Adrenal gland (tissue), 12 donors: ENCODE results near the gene RAB18. TPM values are rescaled to one million over a fixed set of nuclear protein-coding genes. Genes with fewer than 3 reads are reported as not detected.

ENCODE experiments used
- DNase-seq, 7 donors: peaks; one replicate each; pipeline ENCODE4 v3.0.0-alpha.2; 2019 to 2020
- H3K27ac ChIP-seq, 5 donors: fragments of 200-600 bp; sonication (generic) in 4 of 5; 1 replicate in 3 of 5; 2 replicates in 2 of 5; pipeline versions ENCODE4 v1.5.1 to v1.8.0; 2016 to 2020; ENCODE audit warnings: mild to moderate bottlenecking in 1 of 5
- H3K27me3 ChIP-seq: fragments of 200-600 bp; 2 replicates; pipeline ENCODE4 v1.8.0; 2021
- H3K36me3 ChIP-seq, 2 donors: fragments of 200-600 bp; replicated peaks in 1 of 2; 1 replicate in 1 of 2; 2 replicates in 1 of 2; pipeline versions ENCODE4 v1.5.1 to v1.8.0; 2018 to 2022
- H3K4me1 ChIP-seq, 2 donors: fragments of 200-600 bp; replicated peaks in 1 of 2; 1 replicate in 1 of 2; 2 replicates in 1 of 2; pipeline versions ENCODE4 v1.5.1 to v1.8.0; 2018 to 2021
- H3K4me3 ChIP-seq, 4 donors: fragments of 200-600 bp; sonication (generic) in 3 of 4; one replicate each; pipeline ENCODE4 v1.5.1; 2016 to 2018
- H3K9me3 ChIP-seq, 3 donors: fragments of 200-600 bp; sonication (generic) in 1 of 3; replicated peaks in 1 of 3; 1 replicate in 2 of 3; 2 replicates in 1 of 3; pipeline versions ENCODE4 v1.5.1 to v1.8.0; 2016 to 2021
- POLR2A ChIP-seq, 2 donors: fragments of 450-650 bp; IDR thresholded peaks; one replicate each; pipeline ENCODE4 v1.6.1; 2017; ENCODE audit warnings: antibody characterized with exemption in 2 of 2, mild to moderate bottlenecking in 2 of 2, moderate library complexity in 1 of 2
- WGBS, 4 donors: extraction: QIAGEN DNeasy Blood & Tissue Kit in 2 of 4; methylation state at CpG; one replicate each; pipeline versions ENCODE4 v1.1.5 to v1.1.7; 2013 to 2017; 5-methylcytosine and 5-hydroxymethylcytosine counted together
- intact Hi-C, 2 donors: fragments of 100-400 bp; cut with DNase I; formaldehyde crosslinking; loops; one replicate each; pipeline versions ENCODE4 v1.14.1 to v1.15.0; 2022 to 2023
- polyA plus RNA-seq, 3 donors: library from polyadenylated mRNA; stranded (reverse); fragments of 200-250 nt in 2 of 3; fragments of 350-450 nt in 1 of 3; fragmentation: Illumina TruSeq in 1 of 3; extraction: RNeasy Lipid Tissue Mini Kit (QIAGEN cat#74804) in 1 of 3; gene quantifications; one replicate each; pipeline ENCODE4 v1.2.3, GENCODE V29; 2013 to 2014
- total RNA-seq, 9 donors: library from RNA; depleted of rRNA in 4 of 9; stranded (reverse); fragments of >200 nt in 4 of 9; fragments of 120-200 nt in 1 of 9; fragmentation: NEBNext Ultra II Directional in 1 of 9; extraction: Animal tissue kit (Norgen Biotek cat#: 25700) in 1 of 9; gene quantifications; one replicate each; pipeline versions ENCODE4 v1.1.0 to v1.2.4, GENCODE V29; 2013 to 2023
- TF ChIP-seq, protein P1 (sequence below), 6 experiments: fragments of 450-650 bp in 4 of 6; fragments of 200-600 bp in 2 of 6; sonication (generic) in 1 of 6; IDR thresholded peaks; 1 replicate in 5 of 6; 2 replicates in 1 of 6; pipeline versions ENCODE4 v1.5.1 to v1.8.0; 2016 to 2021; ENCODE audit warnings: antibody characterized with exemption in 6 of 6, mild to moderate bottlenecking in 2 of 6, moderate library complexity in 1 of 6
- donor health status: healthy with polysubstance abuse.
- donor health status: Bipolar disorder and iron deficiency.
- donor health status: DM: yes; HTN: yes; CAD: no.
- donor health status: DM: no; HTN: no; CAD: no.
- donor health status: DM: no; HTN: no; CAD: no.
- donor health status: DM: yes; HTN: yes; CAD: no.

Gene RAB18
- total and polyA plus RNA-seq, 12 donors, result 22.1 to 416 (median 114) TPM

DNA sequence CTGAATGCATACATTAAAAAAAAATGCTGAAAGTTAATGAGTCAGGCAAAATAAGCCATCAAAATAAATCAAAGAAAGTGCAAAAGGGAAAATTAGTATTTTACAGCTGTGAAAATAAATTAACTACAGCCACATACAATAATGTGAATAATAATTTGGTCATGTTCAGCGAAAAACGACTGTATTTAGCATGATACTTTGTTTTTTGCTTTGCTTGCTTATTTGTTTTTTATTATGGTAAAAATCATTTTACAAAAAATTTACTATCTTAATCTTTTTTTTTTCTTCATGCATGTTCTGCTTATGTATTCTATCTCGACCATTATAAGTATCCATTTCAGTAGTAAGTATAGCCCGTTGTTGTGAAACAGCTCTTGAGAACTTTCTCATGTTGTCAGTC lies 77.1 kb downstream of the RAB18 start:
- no peak for DNase-seq
- H3K27me3 ChIP-seq, result no peaks in the 10 kb centered on the region
- H3K27ac ChIP-seq, result no peak overlapping the region
- H3K4me1 ChIP-seq, result no peaks in the 10 kb centered on the region
- H3K36me3 ChIP-seq, result no peaks in the 10 kb centered on the region
- 82 to 91% (median 87%) methylated on average over 4 of the region's 4 CpGs for WGBS, 4 donors
- TF ChIP-seq, protein P1, sequence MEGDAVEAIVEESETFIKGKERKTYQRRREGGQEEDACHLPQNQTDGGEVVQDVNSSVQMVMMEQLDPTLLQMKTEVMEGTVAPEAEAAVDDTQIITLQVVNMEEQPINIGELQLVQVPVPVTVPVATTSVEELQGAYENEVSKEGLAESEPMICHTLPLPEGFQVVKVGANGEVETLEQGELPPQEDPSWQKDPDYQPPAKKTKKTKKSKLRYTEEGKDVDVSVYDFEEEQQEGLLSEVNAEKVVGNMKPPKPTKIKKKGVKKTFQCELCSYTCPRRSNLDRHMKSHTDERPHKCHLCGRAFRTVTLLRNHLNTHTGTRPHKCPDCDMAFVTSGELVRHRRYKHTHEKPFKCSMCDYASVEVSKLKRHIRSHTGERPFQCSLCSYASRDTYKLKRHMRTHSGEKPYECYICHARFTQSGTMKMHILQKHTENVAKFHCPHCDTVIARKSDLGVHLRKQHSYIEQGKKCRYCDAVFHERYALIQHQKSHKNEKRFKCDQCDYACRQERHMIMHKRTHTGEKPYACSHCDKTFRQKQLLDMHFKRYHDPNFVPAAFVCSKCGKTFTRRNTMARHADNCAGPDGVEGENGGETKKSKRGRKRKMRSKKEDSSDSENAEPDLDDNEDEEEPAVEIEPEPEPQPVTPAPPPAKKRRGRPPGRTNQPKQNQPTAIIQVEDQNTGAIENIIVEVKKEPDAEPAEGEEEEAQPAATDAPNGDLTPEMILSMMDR (IDR thresholded peaks at IDR 0.05), result no peak
- TF ChIP-seq POLR2A (IDR thresholded peaks at IDR 0.05), result no peak
- H3K4me3 ChIP-seq, result no peak overlapping the region
- no peaks in the 10 kb centered on the region for H3K9me3 ChIP-seq
- intact Hi-C loops, result no loop called here

DNA sequence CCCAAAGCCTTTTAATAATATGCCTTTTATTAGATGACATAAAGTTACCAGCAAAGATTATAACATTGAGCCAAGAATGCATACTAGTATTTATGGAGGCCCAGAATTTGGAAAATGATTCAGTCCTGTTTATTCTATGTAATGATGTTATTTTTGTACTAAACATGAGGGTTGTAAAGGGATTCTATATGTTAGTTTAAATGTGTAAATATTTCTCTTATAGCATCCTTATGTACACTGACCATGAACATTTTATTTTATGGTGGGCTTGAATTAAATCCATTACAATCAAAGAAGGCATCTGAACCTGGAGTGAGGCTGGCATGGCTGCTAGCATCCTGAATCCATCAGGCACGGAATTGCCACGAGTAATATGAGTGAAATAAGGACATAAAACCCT lies 80.2 kb downstream of the RAB18 start:
- H3K4me3 ChIP-seq, result no peak overlapping the region
- intact Hi-C loops, result no loop called here
- no peaks in the 10 kb centered on the region for H3K9me3 ChIP-seq
- no peaks in the 10 kb centered on the region for H3K27me3 ChIP-seq
- H3K4me1 ChIP-seq, result no peaks in the 10 kb centered on the region
- TF ChIP-seq, protein P1 (IDR thresholded peaks at IDR 0.05), result no peak
- TF ChIP-seq POLR2A (IDR thresholded peaks at IDR 0.05), result no peak
- no peak for DNase-seq
- 82 to 95% (median 89%) methylated on average over 2 of the region's 2 CpGs for WGBS, 4 donors
- H3K36me3 ChIP-seq, result no peaks in the 10 kb centered on the region
- no peak overlapping the region for H3K27ac ChIP-seq

Other genes with a start within 250 kb of the RAB18 start
- gene MKX, start 241.5 kb downstream of the RAB18 start, total RNA-seq, result 1 to 10 TPM in 7 of 9 donors, under 1 TPM in 2; 0.06 to 5.4 (median 1.8) TPM
- under 1 TPM; 0.49 to 0.72 (median 0.64) TPM for gene MKX, start 241.5 kb downstream of the RAB18 start, polyA plus RNA-seq